HCT116 (cell line): ENCODE measurements around the gene KIR3DL2. TPM values are rescaled to one million over a fixed set of nuclear protein-coding genes. Genes with fewer than 3 reads are reported as not detected.

Experiments
- ATAC-seq: fragments of 200-7000 bp; cut with Tn5 transposase; 2 replicates; pipeline ENCODE4 v1.9.1; 2020; ENCODE audit warnings: mild to moderate bottlenecking, moderate library complexity
- BruUV-seq: library from RNA; stranded (reverse); fragments of 400-500 nt; replicated peaks from 2 replicates; lab custom pipeline; 2021; lab: Mats Ljungman, UMichigan
- CTCF ChIA-PET: fragments of 300-600 bp; sonication (Branson Sonifier 250); formaldehyde crosslinking; loops from one replicate; lab custom pipeline; 2021; ENCODE audit warnings: antibody characterized with exemption; lab: Charles Lee
- POLR2A ChIA-PET: fragments of 300-600, 350-600 bp; sonication (Branson Sonifier 250); formaldehyde crosslinking; loops from one replicate; lab custom pipeline; 2021; ENCODE audit warnings: antibody characterized with exemption; lab: Charles Lee
- RAD21 ChIA-PET, 2 experiments: fragments of 300-600 bp; sonication (Branson Sonifier 250); formaldehyde crosslinking; loops; one replicate each; lab custom pipeline; 2023; ENCODE audit warnings: low total read pairs in 2 of 2; ENCODE audit not compliant: uncharacterized antibody in 2 of 2, unreplicated experiment in 2 of 2, low non-redundant PET in 1 of 2; lab: Charles Lee
- DNase-seq: peaks from one replicate; pipeline ENCODE4 v3.0.0-alpha.2; 2010; ENCODE audit warnings: low read depth, low spot score
- H2AFZ ChIP-seq: fragments of 200-600 bp; shearing (Covaris generic), sonication (generic); 2 replicates; pipeline ENCODE4 v1.6.1; 2017; ENCODE audit warnings: low read depth, mixed run types, mixed read lengths, antibody characterized with exemption, low read length; ENCODE audit not compliant: poor library complexity, severe bottlenecking
- H3K27ac ChIP-seq: 2 replicates; pipeline ENCODE4 v1.5.1; 2012; ENCODE audit warnings: low read depth, low read length
- H3K27me3 ChIP-seq: fragments of 200-600 bp; sonication (generic); 2 replicates; pipeline ENCODE4 v1.6.1; 2016; ENCODE audit warnings: mixed run types, low read length, mixed read lengths; ENCODE audit not compliant: insufficient read depth
- H3K36me3 ChIP-seq, 2 experiments: fragments of 200-500 bp in 1 of 2; fragments of 200-600 bp in 1 of 2; sonication (Bioruptor generic) in 1 of 2; sonication (generic) in 1 of 2; 2 replicates each; pipeline versions ENCODE4 v1.5.1 to v1.6.1; 2014 to 2016; ENCODE audit warnings: low read length in 2 of 2, inconsistent platforms in 1 of 2, mixed read lengths in 1 of 2, mixed run types in 1 of 2; ENCODE audit not compliant: insufficient read depth in 2 of 2, control insufficient read depth in 1 of 2
- H3K4me1 ChIP-seq, 2 experiments: fragments of 200-600 bp in 1 of 2; sonication (generic) in 1 of 2; 2 replicates each; pipeline versions ENCODE4 v1.5.1 to v1.6.1; 2012 to 2017; ENCODE audit warnings: low read length in 2 of 2, inconsistent platforms in 1 of 2, mild to moderate bottlenecking in 1 of 2, mixed read lengths in 1 of 2, mixed run types in 1 of 2, moderate library complexity in 1 of 2; ENCODE audit not compliant: insufficient read depth in 2 of 2, control insufficient read depth in 1 of 2
- H3K4me2 ChIP-seq: fragments of 200-600 bp; sonication (generic); 2 replicates; pipeline ENCODE4 v1.6.1; 2017; ENCODE audit warnings: mixed run types, low read length, mixed read lengths
- H3K4me3 ChIP-seq, 2 experiments: fragments of 200-600 bp in 1 of 2; sonication (generic) in 1 of 2; replicated peaks in 1 of 2; 2 replicates each; pipeline ENCODE4 v1.5.1; 2011 to 2016; ENCODE audit warnings: low read length in 2 of 2, control low read depth in 1 of 2, low read depth in 1 of 2, mild to moderate bottlenecking in 1 of 2, mixed read lengths in 1 of 2, mixed run types in 1 of 2
- H3K79me2 ChIP-seq: fragments of 200-600 bp; sonication (generic); 2 replicates; pipeline ENCODE4 v1.6.1; 2017; ENCODE audit warnings: mild to moderate bottlenecking, mixed run types, low read length, moderate library complexity, mixed read lengths; ENCODE audit not compliant: insufficient read depth
- H3K9ac ChIP-seq: fragments of 200-600 bp; sonication (generic); 2 replicates; pipeline ENCODE4 v1.6.1; 2016; ENCODE audit warnings: low read length, mixed read lengths
- H3K9me2 ChIP-seq: fragments of 200-600 bp; sonication (generic), shearing (Covaris generic); 2 replicates; pipeline ENCODE4 v1.6.1; 2017; ENCODE audit warnings: mixed run types, mild to moderate bottlenecking, moderate library complexity; ENCODE audit not compliant: insufficient read depth
- H3K9me3 ChIP-seq, 2 experiments: fragments of 200-500 bp in 1 of 2; fragments of 200-600 bp in 1 of 2; sonication (Bioruptor generic) in 1 of 2; sonication (generic) in 1 of 2; 2 replicates each; pipeline ENCODE4 v1.6.1; 2014 to 2017; ENCODE audit warnings: low read length in 2 of 2, mixed read lengths in 2 of 2, inconsistent platforms in 1 of 2, low read depth in 1 of 2, mild to moderate bottlenecking in 1 of 2, mixed run types in 1 of 2, moderate library complexity in 1 of 2; ENCODE audit not compliant: control insufficient read depth in 1 of 2, insufficient read depth in 1 of 2
- H4K20me1 ChIP-seq: fragments of 200-600 bp; sonication (generic), shearing (Covaris generic); 2 replicates; pipeline ENCODE4 v1.6.1; 2017; ENCODE audit warnings: mixed run types, mild to moderate bottlenecking, moderate library complexity; ENCODE audit not compliant: insufficient read depth
- ATF3 ChIP-seq: IDR thresholded peaks from 2 replicates; pipeline ENCODE4 v1.6.1; 2012
- CBX3 ChIP-seq: IDR thresholded peaks from 2 replicates; pipeline ENCODE4 v1.6.1; 2012; ENCODE audit warnings: low read depth
- CEBPB ChIP-seq: IDR thresholded peaks from 2 replicates; pipeline ENCODE4 v1.6.1; 2012; ENCODE audit warnings: low read depth
- CTCF ChIP-seq, 3 experiments: fragments of 200-600 bp in 1 of 3; sonication (generic) in 1 of 3; IDR thresholded peaks in 2 of 3; conservative IDR thresholded peaks in 1 of 3; 2 replicates each; pipeline ENCODE4 v1.5.1; 2012 to 2017; ENCODE audit warnings: low read depth in 2 of 3, low read length in 2 of 3, antibody characterized with exemption in 1 of 3, borderline replicate concordance in 1 of 3, control low read depth in 1 of 3, mild to moderate bottlenecking in 1 of 3, mixed read lengths in 1 of 3, mixed run types in 1 of 3, moderate library complexity in 1 of 3; ENCODE audit not compliant: insufficient read depth in 1 of 3
- EGR1 ChIP-seq: IDR thresholded peaks from 2 replicates; pipeline ENCODE4 v1.6.1; 2012; ENCODE audit warnings: low read depth
- ELF1 ChIP-seq: IDR thresholded peaks from 2 replicates; pipeline ENCODE4 v1.6.1; 2012; ENCODE audit warnings: low read depth, borderline replicate concordance
- EZH2 ChIP-seq: fragments of 200-600 bp; sonication (generic); IDR thresholded peaks from 2 replicates; pipeline ENCODE4 v1.6.1; 2017; ENCODE audit warnings: antibody characterized with exemption, mixed run types
- EZH2phosphoT487 ChIP-seq: fragments of 200-600 bp; IDR thresholded peaks from 2 replicates; pipeline ENCODE4 v1.6.1; 2018; ENCODE audit warnings: antibody characterized with exemption, borderline replicate concordance
- FOSL1 ChIP-seq: IDR thresholded peaks from 2 replicates; pipeline ENCODE4 v1.6.1; 2012; ENCODE audit warnings: low read depth
- POLR2A ChIP-seq: IDR thresholded peaks from 2 replicates; pipeline ENCODE4 v1.7.0; 2011; ENCODE audit warnings: borderline replicate concordance; ENCODE audit not compliant: insufficient read depth, insufficient read length; ENCODE audit errors: extremely low read depth
- POLR2AphosphoS5 ChIP-seq: IDR thresholded peaks from 2 replicates; pipeline ENCODE4 v1.6.1; 2011; ENCODE audit warnings: mild to moderate bottlenecking, low read depth, low read length, moderate library complexity
- RAD21 ChIP-seq: IDR thresholded peaks from 2 replicates; pipeline ENCODE4 v1.6.1; 2012; ENCODE audit warnings: low read depth, mild to moderate bottlenecking
- SRF ChIP-seq: IDR thresholded peaks from 2 replicates; pipeline ENCODE4 v1.6.1; 2012; ENCODE audit warnings: low read depth
- YY1 ChIP-seq: IDR thresholded peaks from 2 replicates; pipeline ENCODE4 v1.6.1; 2011; ENCODE audit warnings: low read length, low read depth, moderate library complexity, mild to moderate bottlenecking; ENCODE audit not compliant: insufficient replicate concordance; ENCODE audit errors: extremely low read depth
- ZBTB33 ChIP-seq: IDR thresholded peaks from 2 replicates; pipeline ENCODE4 v1.6.1; 2011; ENCODE audit warnings: mild to moderate bottlenecking, low read length, moderate library complexity; ENCODE audit not compliant: insufficient replicate concordance; ENCODE audit errors: extremely low read depth
- ZFX ChIP-seq: fragments of 450-650 bp; IDR thresholded peaks from 2 replicates; pipeline ENCODE4 v1.6.1; 2017
- ZNF274 ChIP-seq: fragments of 200-500 bp; sonication (Bioruptor generic); IDR thresholded peaks from 2 replicates; pipeline ENCODE4 v1.6.1; 2014; ENCODE audit warnings: mild to moderate bottlenecking, low read depth, low read length, inconsistent platforms
- intact Hi-C: fragments of 100-400 bp; cut with micrococcal nuclease; formaldehyde crosslinking; loops from 2 replicates; pipeline ENCODE4 v1.10.0; 2022
- total RNA-seq: library from RNA; stranded (reverse); gene quantifications from one replicate; pipeline ENCODE4 v1.2.1, GENCODE V29; 2021; ENCODE audit not compliant: unreplicated experiment
- TF ChIP-seq, protein P1 (sequence below): IDR thresholded peaks from 2 replicates; pipeline ENCODE4 v1.6.1; 2012; ENCODE audit warnings: low read depth

KIR3DL2 gene
- total RNA-seq, 1 experiment from 2014 or later = not detected

DNA sequence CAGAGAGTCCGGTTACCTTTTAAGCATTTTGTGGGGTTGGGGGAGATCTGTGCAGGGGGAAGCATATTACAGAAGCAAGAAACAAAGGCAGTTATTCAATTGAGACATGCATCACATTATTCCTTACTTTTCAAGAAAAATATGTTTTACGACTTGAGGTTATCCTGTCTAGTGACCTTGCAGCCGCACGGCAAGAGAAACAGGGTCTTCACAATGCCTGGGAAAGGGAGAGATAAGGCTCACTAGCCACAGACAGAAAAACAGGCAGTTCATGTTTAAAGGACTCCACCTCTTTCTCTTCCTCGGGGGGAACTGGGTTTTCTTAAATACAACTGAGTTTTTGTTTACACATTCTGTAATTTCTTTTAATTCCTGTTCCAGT, 55.2 kb downstream of the KIR3DL2 start:
- Histone ChIP-seq H3K27me3 (no peaks in the 10 kb centered on the region), H3K27ac (no peak overlapping the region), H3K4me1 (no peaks in the 10 kb centered on the region), H4K20me1 (no peaks in the 10 kb centered on the region), H3K9me2 (no peaks in the 10 kb centered on the region), H3K4me3 (no peak overlapping the region), H3K4me2 (no peak overlapping the region), H3K36me3 (no peaks in the 10 kb centered on the region), H2AFZ (no peak overlapping the region), H3K9ac (no peak overlapping the region), H3K79me2 (no peaks in the 10 kb centered on the region), H3K9me3 (no peaks in the 10 kb centered on the region)
- ATAC-seq = no peak
- no peak for DNase-seq
- ChIA-PET RAD21 (no interaction called here), CTCF (no interaction called here), POLR2A (no interaction called here)
- intact Hi-C loops = no loop called here
- no TSS peak for BruUV-seq
- TF ChIP-seq RAD21 = no peak
- no peak for TF ChIP-seq ZFX
- no peak for TF ChIP-seq ATF3
- no peak for TF ChIP-seq FOSL1
- TF ChIP-seq ZBTB33 = no peak
- no peak for TF ChIP-seq CEBPB
- TF ChIP-seq EGR1 = no peak
- TF ChIP-seq EZH2phosphoT487 = no peak
- TF ChIP-seq ZNF274 = no peak
- no peak for TF ChIP-seq CTCF (IDR thresholded peaks at IDR 0.05 in 2 of 3, conservative IDR thresholded peaks at IDR 0.05 in 1 of 3; ENCODE audit: borderline replicate concordance in 1 of 3, insufficient read depth in 1 of 3, low read depth in 2 of 3, low read length in 2 of 3)
- TF ChIP-seq CBX3 = no peak
- TF ChIP-seq, protein P1, sequence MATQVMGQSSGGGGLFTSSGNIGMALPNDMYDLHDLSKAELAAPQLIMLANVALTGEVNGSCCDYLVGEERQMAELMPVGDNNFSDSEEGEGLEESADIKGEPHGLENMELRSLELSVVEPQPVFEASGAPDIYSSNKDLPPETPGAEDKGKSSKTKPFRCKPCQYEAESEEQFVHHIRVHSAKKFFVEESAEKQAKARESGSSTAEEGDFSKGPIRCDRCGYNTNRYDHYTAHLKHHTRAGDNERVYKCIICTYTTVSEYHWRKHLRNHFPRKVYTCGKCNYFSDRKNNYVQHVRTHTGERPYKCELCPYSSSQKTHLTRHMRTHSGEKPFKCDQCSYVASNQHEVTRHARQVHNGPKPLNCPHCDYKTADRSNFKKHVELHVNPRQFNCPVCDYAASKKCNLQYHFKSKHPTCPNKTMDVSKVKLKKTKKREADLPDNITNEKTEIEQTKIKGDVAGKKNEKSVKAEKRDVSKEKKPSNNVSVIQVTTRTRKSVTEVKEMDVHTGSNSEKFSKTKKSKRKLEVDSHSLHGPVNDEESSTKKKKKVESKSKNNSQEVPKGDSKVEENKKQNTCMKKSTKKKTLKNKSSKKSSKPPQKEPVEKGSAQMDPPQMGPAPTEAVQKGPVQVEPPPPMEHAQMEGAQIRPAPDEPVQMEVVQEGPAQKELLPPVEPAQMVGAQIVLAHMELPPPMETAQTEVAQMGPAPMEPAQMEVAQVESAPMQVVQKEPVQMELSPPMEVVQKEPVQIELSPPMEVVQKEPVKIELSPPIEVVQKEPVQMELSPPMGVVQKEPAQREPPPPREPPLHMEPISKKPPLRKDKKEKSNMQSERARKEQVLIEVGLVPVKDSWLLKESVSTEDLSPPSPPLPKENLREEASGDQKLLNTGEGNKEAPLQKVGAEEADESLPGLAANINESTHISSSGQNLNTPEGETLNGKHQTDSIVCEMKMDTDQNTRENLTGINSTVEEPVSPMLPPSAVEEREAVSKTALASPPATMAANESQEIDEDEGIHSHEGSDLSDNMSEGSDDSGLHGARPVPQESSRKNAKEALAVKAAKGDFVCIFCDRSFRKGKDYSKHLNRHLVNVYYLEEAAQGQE = no peak
- no peak for TF ChIP-seq ELF1
- TF ChIP-seq YY1 = no peak
- TF ChIP-seq EZH2 = no peak
- no peak for TF ChIP-seq POLR2AphosphoS5
- no peak for TF ChIP-seq SRF
- TF ChIP-seq POLR2A = no peak
